ENCODE data around the gene PDILT. TPM values are rescaled to one million over a fixed set of nuclear protein-coding genes. Genes with fewer than 3 reads are reported as not detected.

Gene PDILT
- polyA plus RNA-seq, 1 donor: not detected

GRCh38 chr16:20402651-20403050 is 1.9 kb downstream of the PDILT start:
- no peak for DNase-seq (ENCODE audit: low read depth)

- no peak for DNase-seq (ENCODE audit: low read depth)
These were observed 3.0 kb downstream of the PDILT start for GRCh38 chr16:20401475-20402016.

- DNase-seq (ENCODE audit: low read depth): no peak
These were observed 3.5 kb downstream of the PDILT start for GRCh38 chr16:20401066-20401465.

DNA sequence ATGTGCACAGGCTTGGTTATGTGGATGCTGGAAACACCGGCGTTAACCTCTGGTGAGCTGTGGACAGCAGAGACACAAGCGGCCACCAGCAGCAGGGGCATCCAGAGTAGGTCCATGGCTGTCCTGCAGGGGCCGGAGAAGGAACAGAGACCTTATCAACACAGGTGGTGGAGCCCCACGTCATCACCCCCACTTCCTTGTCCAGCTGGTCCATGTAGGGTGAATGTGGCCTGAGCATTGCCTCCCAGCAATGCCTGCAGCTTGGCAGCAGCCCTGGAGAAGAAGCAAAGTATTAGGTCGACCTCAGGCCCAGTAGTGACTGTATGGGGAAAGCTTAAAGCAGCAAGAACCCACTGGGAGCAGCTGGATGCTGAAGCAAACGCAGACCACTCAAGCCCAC is 5.4 kb downstream of the PDILT start:
- DNase-seq (ENCODE audit: low read depth): no peak

- DNase-seq (ENCODE audit: low read depth): no peak
These were observed 5.9 kb downstream of the PDILT start for GRCh38 chr16:20398603-20399002.

DNA sequence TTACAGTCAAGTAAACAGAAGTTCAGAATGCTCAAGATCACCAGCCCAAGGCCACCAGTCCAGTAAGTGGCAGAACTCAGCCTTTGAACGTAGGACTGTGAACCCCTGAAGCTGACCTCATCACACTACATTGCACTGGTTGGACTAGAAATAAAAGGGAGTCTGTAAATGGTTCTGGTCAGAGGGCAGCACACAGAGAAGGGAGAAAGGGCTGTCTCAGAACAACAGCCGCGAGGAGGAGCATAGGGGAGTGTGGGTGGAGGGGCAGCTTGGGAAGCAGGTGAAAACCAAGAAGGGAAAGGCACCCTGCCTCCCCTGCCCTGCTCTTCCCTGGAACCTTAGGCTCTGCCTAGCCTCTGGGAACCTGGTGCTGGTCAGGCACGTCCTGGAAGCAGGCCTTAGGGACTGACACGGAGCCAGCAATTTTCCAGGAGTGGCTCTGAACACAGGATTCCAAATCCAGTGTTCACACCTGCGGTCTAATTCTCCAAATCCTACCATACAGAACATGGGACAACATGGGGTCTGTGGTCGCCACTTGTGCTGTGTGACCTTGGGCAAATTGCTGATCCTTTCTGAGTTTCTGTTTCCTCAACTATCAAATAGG is 7.0 kb downstream of the PDILT start:
- DNase-seq (ENCODE audit: low read depth): no peak

DNA sequence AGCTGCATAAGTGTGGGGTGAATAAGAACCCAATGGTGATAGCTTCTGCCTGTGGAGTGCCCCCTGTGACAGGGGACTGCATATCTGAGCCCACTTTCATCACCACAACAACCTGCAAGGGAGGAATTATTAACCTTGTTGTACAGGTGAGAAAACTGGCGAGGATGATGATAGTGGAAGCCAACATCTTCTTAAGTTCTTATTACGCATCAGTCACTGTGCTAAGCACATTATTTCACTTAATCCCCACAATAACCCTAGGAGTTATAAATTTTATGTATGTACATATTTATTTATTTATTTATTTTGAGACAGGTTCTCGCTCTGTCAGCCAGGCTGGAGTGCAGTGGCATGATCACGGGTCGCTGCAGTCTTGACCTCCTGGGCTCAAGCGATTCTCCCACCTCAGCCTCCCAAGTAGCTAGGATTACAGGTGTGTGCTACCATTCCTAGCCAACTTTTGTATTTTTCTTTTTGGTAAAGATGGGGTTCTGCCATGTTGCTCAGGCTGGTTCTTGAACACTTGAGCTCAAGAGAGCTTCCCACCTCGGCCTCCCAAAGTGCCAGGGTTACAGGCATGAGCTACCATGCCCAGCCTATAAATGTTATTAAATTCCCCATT is 7.6 kb downstream of the PDILT start:
- no peak for DNase-seq (ENCODE audit: low read depth)

GRCh38 chr16:20395946-20396345 is 8.6 kb downstream of the PDILT start:
- DNase-seq (ENCODE audit: low read depth): no peak

DNA sequence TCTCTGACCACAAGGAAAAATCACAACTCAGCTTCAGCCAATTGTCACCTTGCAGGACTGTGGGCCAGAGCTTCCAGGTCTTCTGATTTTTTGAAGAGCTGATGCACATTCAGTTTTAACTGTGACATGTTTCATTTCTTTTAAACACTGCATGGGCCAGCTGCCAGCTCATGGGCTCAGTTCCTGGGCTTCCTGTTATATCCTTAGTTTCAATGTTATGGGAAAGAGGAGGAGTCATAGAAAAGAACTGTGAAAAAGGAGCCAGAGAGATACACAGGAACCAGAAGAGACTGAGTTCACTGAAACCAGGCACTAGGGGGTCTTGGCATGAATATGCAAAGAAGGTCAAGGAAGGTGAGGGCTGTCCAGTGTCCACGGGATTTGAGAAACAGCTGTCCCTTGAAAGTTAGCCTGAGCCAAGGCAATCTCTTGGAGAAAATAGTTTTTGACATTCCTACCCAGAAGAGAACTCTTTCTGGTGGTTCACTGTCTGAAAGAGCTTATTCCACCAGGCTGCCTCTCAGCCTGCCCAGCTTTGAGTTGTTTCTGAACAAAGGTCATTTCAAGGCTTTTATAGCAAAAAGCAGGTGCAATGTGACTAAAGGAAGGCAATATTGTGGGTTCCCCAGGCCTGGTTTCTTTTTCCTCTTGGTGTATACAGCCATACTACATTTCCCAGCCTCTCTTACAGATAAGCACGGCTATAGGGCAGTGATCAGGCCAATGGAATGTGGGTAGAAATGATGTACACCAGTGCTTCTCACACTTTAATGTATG is 10.5 kb downstream of the PDILT start:
- DNase-seq (ENCODE audit: low read depth): no peak

DNA sequence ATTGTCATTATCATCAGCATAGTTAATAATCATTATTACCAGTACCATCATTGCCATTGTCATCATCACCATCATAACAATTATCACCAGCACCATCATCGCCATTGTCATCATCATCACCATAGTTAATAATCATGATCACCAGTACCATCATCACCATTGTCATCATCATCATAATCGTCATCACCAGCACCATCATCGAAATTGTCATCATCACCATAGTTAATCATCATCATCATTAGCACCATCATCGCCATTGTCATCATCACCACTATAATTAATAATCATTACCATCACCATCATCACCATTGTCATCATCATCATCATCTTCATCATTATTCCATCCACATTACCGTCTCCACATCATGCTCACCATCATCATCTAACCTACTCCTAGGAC is 13.5 kb downstream of the PDILT start:
- DNase-seq (ENCODE audit: low read depth): no peak

- no peak for DNase-seq (ENCODE audit: low read depth)
These were observed 15.7 kb downstream of the PDILT start for GRCh38 chr16:20388854-20389253.

- DNase-seq (ENCODE audit: low read depth): no peak
These were observed 16.6 kb downstream of the PDILT start for GRCh38 chr16:20387978-20388377.

DNA sequence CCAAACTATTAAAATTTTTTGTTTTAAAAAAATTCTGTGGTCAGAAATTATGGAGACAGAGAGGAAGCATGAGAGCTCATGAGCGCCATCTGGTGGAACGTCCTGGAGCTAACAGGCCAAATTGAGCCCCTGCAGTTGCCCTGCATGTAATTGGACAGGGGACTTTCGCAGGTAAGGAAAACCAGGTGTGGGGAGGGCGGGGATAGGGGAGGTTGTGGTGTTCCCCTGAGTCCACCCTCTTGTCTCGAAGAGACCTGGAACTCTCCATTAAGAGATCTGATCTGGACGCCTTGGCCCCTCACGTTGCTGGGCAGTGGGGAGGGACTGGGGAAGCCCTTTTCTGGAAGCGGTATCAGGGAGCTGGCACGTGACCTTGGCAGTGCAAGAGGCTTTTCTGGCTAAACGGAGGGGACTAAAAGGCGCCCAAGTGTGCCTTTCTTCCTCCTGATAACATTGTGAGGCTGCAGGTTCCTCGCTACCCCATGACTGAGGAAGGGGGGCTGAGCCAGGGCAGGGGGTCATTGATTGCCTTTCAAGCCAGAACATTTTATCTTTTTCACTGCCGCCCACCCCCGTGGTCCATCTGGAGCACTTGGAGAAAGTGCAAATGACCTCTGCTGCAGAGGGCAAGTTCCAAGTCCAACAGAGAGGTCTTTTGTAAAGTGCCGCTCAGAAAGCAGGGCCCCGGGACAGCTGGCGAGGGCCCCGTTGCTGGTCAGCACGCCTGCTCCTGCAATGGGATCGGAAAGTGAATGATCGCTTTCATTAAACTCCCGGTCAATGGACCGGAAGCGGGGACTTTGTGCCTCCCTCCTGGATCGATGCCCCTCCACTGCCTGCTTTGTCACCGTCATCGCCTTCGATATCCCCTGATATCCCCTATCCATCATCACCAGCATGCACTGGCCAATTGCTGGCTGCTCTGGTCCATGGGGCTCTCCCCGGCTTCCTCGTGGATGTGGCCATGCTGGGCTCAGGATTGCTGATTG is 18.4 kb downstream of the PDILT start:
- no peak for DNase-seq (ENCODE audit: low read depth)

DNA sequence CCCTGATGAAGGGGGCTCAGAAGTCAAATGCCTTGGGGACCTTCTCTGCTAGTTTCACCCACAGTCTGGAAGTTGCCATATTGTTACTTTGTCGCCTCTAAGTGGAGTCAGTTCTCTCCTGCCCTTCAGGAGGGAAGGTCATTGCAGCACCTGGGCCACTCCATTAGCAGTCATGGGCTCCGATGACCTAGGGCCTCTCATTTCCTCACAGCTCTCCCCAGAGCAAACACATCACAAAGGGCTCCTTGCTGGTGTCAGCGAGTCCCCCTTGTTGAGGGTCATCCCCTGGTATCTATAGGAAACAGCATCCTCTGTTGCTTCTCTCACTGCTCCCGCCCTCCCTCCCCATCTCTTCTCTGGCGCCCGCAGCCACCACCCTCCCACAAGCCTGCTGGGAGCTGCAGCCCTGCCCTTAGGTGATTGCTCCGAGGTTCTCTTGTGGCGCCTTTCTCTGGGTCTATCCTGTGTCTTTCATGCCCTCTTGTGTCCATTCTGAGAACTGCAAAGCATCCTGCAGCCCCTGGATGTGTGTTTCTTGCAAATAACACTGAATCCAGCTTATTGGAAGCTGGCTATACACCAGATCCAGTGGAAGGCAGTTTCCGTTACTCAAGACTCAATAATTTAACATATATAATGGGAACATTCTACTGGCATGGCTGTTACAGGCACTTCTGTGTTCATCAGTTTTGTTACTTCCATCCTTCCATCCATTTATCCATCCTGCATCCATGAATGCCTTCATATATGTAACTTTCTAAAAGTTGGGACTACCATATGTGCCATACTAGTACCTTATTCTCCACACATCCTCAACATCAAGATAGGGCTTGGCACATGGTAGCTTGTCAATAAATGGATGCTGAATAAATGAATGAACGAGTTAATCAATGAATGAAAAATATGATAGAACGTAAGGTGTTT is 21.2 kb downstream of the PDILT start:
- no peak for DNase-seq (ENCODE audit: low read depth)

DNA sequence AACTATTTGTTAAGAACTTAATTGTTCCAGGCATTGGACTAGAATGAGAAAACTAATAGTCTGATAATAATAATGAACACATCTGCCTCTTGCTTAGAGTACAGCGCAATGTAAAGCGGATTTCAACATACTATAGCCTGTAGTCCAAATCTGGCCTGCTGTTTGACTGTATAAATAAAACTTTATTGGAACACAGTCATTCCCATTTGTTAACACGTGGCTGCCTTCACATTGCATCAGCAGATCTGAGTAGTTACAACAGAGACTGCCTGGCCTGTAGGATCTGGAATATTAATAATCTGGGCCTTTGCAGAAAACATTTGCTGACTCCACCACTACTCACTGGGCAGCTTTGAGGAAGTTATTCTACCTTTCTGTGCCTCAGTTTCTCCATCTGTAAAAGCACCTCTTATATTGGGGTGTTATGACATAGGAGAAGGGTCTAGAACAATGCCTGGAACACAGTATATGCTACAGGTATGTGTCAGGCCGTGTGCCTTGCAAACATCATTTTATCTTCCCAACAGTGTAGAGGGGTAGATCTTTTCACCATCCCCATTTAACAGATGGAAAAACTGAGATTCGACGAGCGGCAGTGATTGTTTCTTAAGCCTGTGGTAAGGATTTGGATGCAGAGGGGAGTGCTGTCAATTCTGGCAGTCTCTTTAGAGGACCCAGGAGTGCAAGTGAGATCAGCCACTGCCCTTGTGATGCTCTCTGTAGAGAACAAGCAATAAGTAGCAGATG is 22.2 kb downstream of the PDILT start:
- DNase-seq (ENCODE audit: low read depth): no peak

- DNase-seq (ENCODE audit: low read depth): no peak
These were observed 23.8 kb downstream of the PDILT start for GRCh38 chr16:20380782-20381181.

- DNase-seq (ENCODE audit: low read depth): no peak
These were observed 27.4 kb downstream of the PDILT start for GRCh38 chr16:20377181-20377580.

GRCh38 chr16:20372701-20373100 is 31.8 kb downstream of the PDILT start:
- no peak for DNase-seq (ENCODE audit: low read depth)

- DNase-seq (ENCODE audit: low read depth): no peak
These were observed 35.0 kb downstream of the PDILT start for GRCh38 chr16:20369452-20370054.
